ENCODE measurements around the gene ONECUT3.

DNA sequence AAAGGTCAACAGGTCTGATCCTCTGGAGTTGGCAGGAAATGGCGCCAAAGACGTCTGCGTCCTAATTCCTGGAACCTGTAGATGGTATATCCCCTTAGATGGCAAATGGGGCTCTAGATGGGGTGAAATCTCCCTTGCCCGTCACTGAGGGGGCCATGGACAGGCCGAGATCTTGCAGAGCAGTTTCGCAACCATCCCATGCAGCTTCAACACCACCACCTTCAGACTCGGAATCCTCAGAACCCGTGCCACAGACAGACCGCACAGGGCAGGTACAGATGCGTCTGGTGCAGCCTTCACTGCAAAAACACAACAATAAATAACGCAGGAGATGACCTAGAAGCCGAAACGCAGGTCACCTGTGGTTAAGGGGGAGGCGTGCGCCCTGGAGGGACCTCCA, 77.3 kb downstream of the ONECUT3 start:
- no peak for TF ChIP-seq ILF3 (IDR thresholded peaks at IDR 0.05; ENCODE audit: borderline replicate concordance)
- no peak for TF ChIP-seq RBM39 (optimal IDR thresholded peaks at IDR 0.05; ENCODE audit: low read depth, low read length)
- TF ChIP-seq POLR2A (conservative IDR thresholded peaks at IDR 0.05), result no peak
- TF ChIP-seq NFE2L1 (tag; IDR thresholded peaks at IDR 0.05; ENCODE audit: borderline replicate concordance, low read depth), result no peak
- TF ChIP-seq, protein P1, sequence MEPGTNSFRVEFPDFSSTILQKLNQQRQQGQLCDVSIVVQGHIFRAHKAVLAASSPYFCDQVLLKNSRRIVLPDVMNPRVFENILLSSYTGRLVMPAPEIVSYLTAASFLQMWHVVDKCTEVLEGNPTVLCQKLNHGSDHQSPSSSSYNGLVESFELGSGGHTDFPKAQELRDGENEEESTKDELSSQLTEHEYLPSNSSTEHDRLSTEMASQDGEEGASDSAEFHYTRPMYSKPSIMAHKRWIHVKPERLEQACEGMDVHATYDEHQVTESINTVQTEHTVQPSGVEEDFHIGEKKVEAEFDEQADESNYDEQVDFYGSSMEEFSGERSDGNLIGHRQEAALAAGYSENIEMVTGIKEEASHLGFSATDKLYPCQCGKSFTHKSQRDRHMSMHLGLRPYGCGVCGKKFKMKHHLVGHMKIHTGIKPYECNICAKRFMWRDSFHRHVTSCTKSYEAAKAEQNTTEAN (CRISPR knock-in tag; IDR thresholded peaks at IDR 0.05), result no peak
- TF ChIP-seq, protein P2, sequence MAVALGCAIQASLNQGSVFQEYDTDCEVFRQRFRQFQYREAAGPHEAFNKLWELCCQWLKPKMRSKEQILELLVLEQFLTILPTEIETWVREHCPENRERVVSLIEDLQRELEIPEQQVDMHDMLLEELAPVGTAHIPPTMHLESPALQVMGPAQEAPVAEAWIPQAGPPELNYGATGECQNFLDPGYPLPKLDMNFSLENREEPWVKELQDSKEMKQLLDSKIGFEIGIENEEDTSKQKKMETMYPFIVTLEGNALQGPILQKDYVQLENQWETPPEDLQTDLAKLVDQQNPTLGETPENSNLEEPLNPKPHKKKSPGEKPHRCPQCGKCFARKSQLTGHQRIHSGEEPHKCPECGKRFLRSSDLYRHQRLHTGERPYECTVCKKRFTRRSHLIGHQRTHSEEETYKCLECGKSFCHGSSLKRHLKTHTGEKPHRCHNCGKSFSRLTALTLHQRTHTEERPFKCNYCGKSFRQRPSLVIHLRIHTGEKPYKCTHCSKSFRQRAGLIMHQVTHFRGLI (CRISPR knock-in tag; IDR thresholded peaks at IDR 0.05), result no peak
- TF ChIP-seq ZNF133 (CRISPR knock-in tag; IDR thresholded peaks at IDR 0.05), result no peak
- TF ChIP-seq CHD2 (IDR thresholded peaks at IDR 0.05; ENCODE audit: low read depth, low read length), result no peak
